HEK293 (cell line): Measurements from ENCODE around the gene SLC22A12.
A peak's percentile ranks its signal among the peaks of the same experiment; 100 is the strongest.

Source experiments
- CTCF ChIA-PET: fragments of 350-600 bp; formaldehyde crosslinking; extraction: SDS; loops from one replicate; lab custom pipeline; 2021; ENCODE audit warnings: antibody characterized with exemption; lab: Yijun Ruan, JAX
- POLR2A ChIA-PET: fragments of 300-600 bp; formaldehyde crosslinking; extraction: SDS; loops from one replicate; lab custom pipeline; 2020; ENCODE audit warnings: antibody characterized with exemption, inconsistent platforms; lab: Yijun Ruan, JAX
- H3K27ac ChIP-seq: fragments of 200-500 bp; sonication (Bioruptor generic); 2 replicates; pipeline ENCODE4 v1.5.1; 2014; ENCODE audit warnings: low read depth, low read length, control low read depth, inconsistent platforms; ENCODE audit errors: extremely low read depth
- H3K36me3 ChIP-seq, 2 experiments: fragments of 200-500 bp in 1 of 2; sonication (Bioruptor generic) in 1 of 2; 1 replicate in 1 of 2; 2 replicates in 1 of 2; pipeline ENCODE4 v1.5.1; 2014 to 2017; ENCODE audit warnings: inconsistent platforms in 2 of 2, low read length in 2 of 2; ENCODE audit not compliant: control insufficient read depth in 2 of 2, insufficient read depth in 1 of 2
- H3K4me1 ChIP-seq: fragments of 200-500 bp; sonication (Bioruptor generic); 2 replicates; pipeline ENCODE4 v1.5.1; 2014; ENCODE audit warnings: mild to moderate bottlenecking, low read length, inconsistent platforms; ENCODE audit not compliant: control insufficient read depth, insufficient read depth
- H3K4me3 ChIP-seq: 2 replicates; pipeline ENCODE4 v1.5.1; 2011; ENCODE audit warnings: low read depth, mild to moderate bottlenecking, control low read depth, low read length, moderate library complexity
- H3K9me3 ChIP-seq: fragments of 200-500 bp; sonication (Bioruptor generic); 2 replicates; pipeline ENCODE4 v1.5.1; 2014; ENCODE audit warnings: low read depth, low read length, inconsistent platforms; ENCODE audit not compliant: control insufficient read depth, insufficient read depth
- FEZF1 ChIP-seq: fragments of 450-650 bp; formaldehyde crosslinking; IDR thresholded peaks from 2 replicates; pipeline ENCODE4 v1.5.1; 2016; ENCODE audit warnings: missing biosample characterization, missing genetic modification characterization
- GLIS1 ChIP-seq: fragments of 450-650 bp; formaldehyde crosslinking; IDR thresholded peaks from 2 replicates; pipeline ENCODE4 v1.5.1; 2016; ENCODE audit warnings: missing biosample characterization, missing genetic modification characterization
- OSR2 ChIP-seq: fragments of 450-650 bp; formaldehyde crosslinking; IDR thresholded peaks from 2 replicates; pipeline ENCODE4 v1.5.1; 2016; ENCODE audit warnings: missing biosample characterization, missing genetic modification characterization
- PATZ1 ChIP-seq: fragments of 450-650 bp; formaldehyde crosslinking; IDR thresholded peaks from 2 replicates; pipeline ENCODE4 v1.5.1; 2016; ENCODE audit warnings: missing biosample characterization, missing genetic modification characterization
- RBAK ChIP-seq: fragments of 450-650 bp; formaldehyde crosslinking; IDR thresholded peaks from 2 replicates; pipeline ENCODE4 v1.5.1; 2016; ENCODE audit warnings: missing biosample characterization, missing genetic modification characterization
- SALL2 ChIP-seq: fragments of 450-650 bp; formaldehyde crosslinking; IDR thresholded peaks from 2 replicates; pipeline ENCODE4 v1.5.0; 2017; ENCODE audit warnings: missing biosample characterization, mild to moderate bottlenecking, missing genetic modification characterization, borderline replicate concordance
- ZBTB48 ChIP-seq: fragments of 450-650 bp; formaldehyde crosslinking; IDR thresholded peaks from 2 replicates; pipeline ENCODE4 v1.5.1; 2016; ENCODE audit warnings: missing biosample characterization, missing genetic modification characterization
- ZBTB49 ChIP-seq: fragments of 450-650 bp; formaldehyde crosslinking; IDR thresholded peaks from 2 replicates; pipeline ENCODE4 v1.5.1; 2016; ENCODE audit warnings: missing biosample characterization, missing genetic modification characterization, low read depth
- ZNF114 ChIP-seq: fragments of 450-650 bp; formaldehyde crosslinking; IDR thresholded peaks from 2 replicates; pipeline ENCODE4 v1.5.0; 2017; ENCODE audit warnings: missing biosample characterization, missing genetic modification characterization
- ZNF2 ChIP-seq: fragments of 450-650 bp; formaldehyde crosslinking; IDR thresholded peaks from 2 replicates; pipeline ENCODE4 v1.5.1; 2016; ENCODE audit warnings: missing biosample characterization, missing genetic modification characterization
- ZNF311 ChIP-seq: fragments of 450-650 bp; formaldehyde crosslinking; IDR thresholded peaks from 2 replicates; pipeline ENCODE4 v1.5.1; 2017; ENCODE audit warnings: missing biosample characterization, missing genetic modification characterization, borderline replicate concordance
- ZNF394 ChIP-seq: fragments of 450-650 bp; formaldehyde crosslinking; IDR thresholded peaks from 2 replicates; pipeline ENCODE4 v1.5.1; 2016; ENCODE audit warnings: missing biosample characterization, missing genetic modification characterization, mild to moderate bottlenecking, moderate library complexity, borderline replicate concordance
- ZNF473 ChIP-seq: fragments of 450-650 bp; formaldehyde crosslinking; IDR thresholded peaks from 2 replicates; pipeline ENCODE4 v1.5.1; 2017; ENCODE audit warnings: missing biosample characterization, missing genetic modification characterization
- ZNF510 ChIP-seq: fragments of 450-650 bp; formaldehyde crosslinking; IDR thresholded peaks from 2 replicates; pipeline ENCODE4 v1.5.1; 2018; ENCODE audit warnings: mild to moderate bottlenecking, missing genetic modification characterization, missing biosample characterization; ENCODE audit not compliant: insufficient replicate concordance
- ZNF548 ChIP-seq: fragments of 450-650 bp; formaldehyde crosslinking; IDR thresholded peaks from 2 replicates; pipeline ENCODE4 v1.5.1; 2016; ENCODE audit warnings: missing biosample characterization, missing genetic modification characterization
- ZNF549 ChIP-seq: fragments of 450-650 bp; IDR thresholded peaks from 2 replicates; pipeline ENCODE4 v1.5.1; 2018; ENCODE audit warnings: missing biosample characterization, missing genetic modification characterization, mild to moderate bottlenecking, inconsistent platforms, moderate library complexity
- ZNF629 ChIP-seq: fragments of 450-650 bp; formaldehyde crosslinking; IDR thresholded peaks from 2 replicates; pipeline ENCODE4 v1.5.1; 2017; ENCODE audit warnings: missing biosample characterization, missing genetic modification characterization
- ZNF654 ChIP-seq: fragments of 450-650 bp; formaldehyde crosslinking; IDR thresholded peaks from 2 replicates; pipeline ENCODE4 v1.5.1; 2016; ENCODE audit warnings: low read depth, missing biosample characterization, missing genetic modification characterization
- ZNF747 ChIP-seq: fragments of 450-650 bp; formaldehyde crosslinking; IDR thresholded peaks from 2 replicates; pipeline ENCODE4 v1.5.1; 2016; ENCODE audit warnings: missing biosample characterization, missing genetic modification characterization
- ZNF830 ChIP-seq: fragments of 450-650 bp; IDR thresholded peaks from 2 replicates; pipeline ENCODE4 v1.5.0; 2018; ENCODE audit warnings: missing biosample characterization, missing genetic modification characterization, low read depth, mild to moderate bottlenecking, moderate library complexity

The SLC22A12 gene

GRCh38 chr11:64648551-64648950 is 57.5 kb downstream of the SLC22A12 start:
- Histone ChIP-seq H3K9me3 (no peaks in the 10 kb centered on the region), H3K36me3 (no peaks in the 10 kb centered on the region), H3K4me3 (no peak overlapping the region), H3K4me1 (no peaks in the 10 kb centered on the region), H3K27ac (no peak overlapping the region)
- ChIA-PET CTCF (interaction anchor here (0.5 to 9.8 kb wide), 23 partner anchors 9 to 1075 kb away, joined by 3 to 90 read pairs (median 4); partner anchors contain the start of genes PRDX5 and TRMT112), POLR2A (interaction anchor here (1.2 to 1.9 kb wide), 3 partner anchors 82 to 200 kb away, joined by 3 to 4 read pairs (median 4); no protein-coding TSS in a partner anchor)
- TF ChIP-seq RBAK (tag by site-specific recombination) (no peak), ZNF549 (tag by site-specific recombination) (no peak), PATZ1 (tag by site-specific recombination) (no peak), ZNF473 (no peak), ZNF629 (tag by site-specific recombination) (no peak), ZBTB49 (tag by site-specific recombination) (no peak), ZNF114 (tag by site-specific recombination) (no peak), ZBTB48 (no peak), ZNF394 (tag by site-specific recombination) (no peak), OSR2 (no peak), ZNF311 (tag by site-specific recombination) (no peak), ZNF548 (no peak), FEZF1 (no peak), SALL2 (tag by site-specific recombination) (no peak)

GRCh38 chr11:64649291-64649697 is 58.3 kb downstream of the SLC22A12 start:
- ChIA-PET CTCF (interaction anchor here (0.6 to 9.8 kb wide), 31 partner anchors 10 to 332 kb away, joined by 3 to 90 read pairs (median 4); partner anchors contain the start of genes PRDX5, RPS6KA4 and TRMT112), POLR2A (interaction anchor here (1.5 to 1.9 kb wide), 2 partner anchors 83 to 200 kb away, joined by 4 read pairs; no protein-coding TSS in a partner anchor)
- no peaks in the 10 kb centered on the region for H3K4me1 ChIP-seq
- no peak overlapping the region for H3K27ac ChIP-seq
- no peak overlapping the region for H3K4me3 ChIP-seq
- H3K36me3 ChIP-seq: no peaks in the 10 kb centered on the region
- H3K9me3 ChIP-seq: no peaks in the 10 kb centered on the region
- TF ChIP-seq GLIS1 (tag by site-specific recombination): peak; percentile 68
- no peak for TF ChIP-seq ZNF830 (tag by site-specific recombination)
- TF ChIP-seq ZNF2 (tag by site-specific recombination): no peak
- peak; percentile 62 for TF ChIP-seq ZNF654
- TF ChIP-seq ZNF747 (tag by site-specific recombination): no peak
- no peak for TF ChIP-seq ZNF510
- TF ChIP-seq, all 188 proteins: peak for 2
